NT2/D1 (cell line): ENCODE data around the gene NDUFA8.

Source experiments
- DNase-seq: peaks from one replicate; pipeline ENCODE4 v3.0.0-alpha.2; 2011; ENCODE audit warnings: low read depth, low spot score
- H3K27me3 ChIP-seq: 2 replicates; pipeline ENCODE4 v1.6.0; 2011; ENCODE audit warnings: mild to moderate bottlenecking; ENCODE audit not compliant: insufficient read length, insufficient read depth
- H3K36me3 ChIP-seq: 2 replicates; pipeline ENCODE4 v1.6.1; 2011; ENCODE audit warnings: mild to moderate bottlenecking, low read length, mixed read lengths; ENCODE audit not compliant: insufficient read depth, insufficient read length
- H3K4me1 ChIP-seq: 2 replicates; pipeline ENCODE4 v1.5.1; 2011; ENCODE audit not compliant: insufficient read depth, insufficient read length
- H3K4me3 ChIP-seq: 2 replicates; pipeline ENCODE4 v1.5.1; 2011; ENCODE audit warnings: low read depth; ENCODE audit not compliant: insufficient read length
- H3K9ac ChIP-seq: 2 replicates; pipeline ENCODE4 v1.6.0; 2011; ENCODE audit warnings: low read depth; ENCODE audit not compliant: insufficient read length
- H3K9me3 ChIP-seq: 2 replicates; pipeline ENCODE4 v1.5.1; 2011; ENCODE audit warnings: mild to moderate bottlenecking, low read length; ENCODE audit not compliant: insufficient read depth
- SUZ12 ChIP-seq: IDR thresholded peaks from 2 replicates; pipeline ENCODE4 v1.6.1; 2011; ENCODE audit not compliant: insufficient read length, insufficient read depth; ENCODE audit errors: extremely low read depth
- YY1 ChIP-seq: IDR thresholded peaks from 2 replicates; pipeline ENCODE4 v1.6.1; 2011; ENCODE audit not compliant: insufficient read length, insufficient read depth
- ZNF274 ChIP-seq: IDR thresholded peaks from 2 replicates; pipeline ENCODE4 v1.6.1; 2011; ENCODE audit warnings: mild to moderate bottlenecking, low read depth, low read length

NDUFA8 gene

DNA sequence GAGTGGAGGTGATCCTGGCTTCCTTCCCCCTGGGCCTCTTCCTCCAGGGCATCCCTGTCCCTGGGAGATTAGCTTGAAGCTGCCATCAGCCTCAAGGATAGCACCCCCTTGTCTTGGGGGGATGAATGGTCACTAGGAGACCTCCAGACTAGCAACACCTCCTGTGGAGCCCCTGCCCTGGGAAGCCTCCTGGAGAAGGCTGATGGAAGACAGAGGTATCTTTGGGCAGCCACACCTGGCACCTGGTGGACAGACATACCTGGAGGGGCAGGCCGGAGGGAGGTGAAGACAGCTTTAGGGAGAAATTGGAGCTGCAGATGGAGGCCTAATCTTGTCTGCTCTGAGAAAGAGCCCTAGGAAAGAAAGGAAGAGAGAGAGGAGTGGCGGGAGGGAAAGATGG is 57.4 kb downstream of the NDUFA8 start:
- H3K9ac ChIP-seq: no peak overlapping the region
- peaks cover 10% of the 10 kb centered on the region for H3K27me3 ChIP-seq
- H3K4me1 ChIP-seq: no peaks in the 10 kb centered on the region
- H3K9me3 ChIP-seq: no peaks in the 10 kb centered on the region
- H3K36me3 ChIP-seq: no peaks in the 10 kb centered on the region
- TF ChIP-seq YY1 (no peak), SUZ12 (no peak), ZNF274 (no peak)
- no peak for DNase-seq
- H3K4me3 ChIP-seq: no peak overlapping the region

DNA sequence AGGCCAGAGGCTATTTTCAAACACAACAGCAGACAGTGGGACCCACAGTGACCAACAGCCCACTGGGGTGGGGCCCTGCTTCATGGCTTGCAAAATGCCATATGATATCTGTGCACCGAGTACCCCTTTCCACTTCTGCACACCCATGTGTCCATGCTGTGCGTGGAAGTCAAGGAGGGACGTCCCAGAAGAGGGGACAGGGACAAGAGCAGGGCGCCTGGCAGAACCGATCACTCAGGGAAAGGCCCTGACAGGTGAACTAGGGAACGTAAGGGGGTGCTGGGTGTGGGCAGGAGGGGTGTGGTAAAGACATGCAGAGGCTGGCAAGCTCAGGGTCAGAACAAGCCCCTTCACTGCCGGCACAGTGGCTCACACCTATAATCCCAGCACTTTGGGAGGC is 58.8 kb downstream of the NDUFA8 start:
- peaks cover 10% of the 10 kb centered on the region for H3K27me3 ChIP-seq
- no peak for TF ChIP-seq YY1
- no peak for TF ChIP-seq ZNF274
- TF ChIP-seq SUZ12: no peak
- H3K4me3 ChIP-seq: no peak overlapping the region
- H3K36me3 ChIP-seq: no peaks in the 10 kb centered on the region
- no peak overlapping the region for H3K9ac ChIP-seq
- no peak for DNase-seq
- no peaks in the 10 kb centered on the region for H3K9me3 ChIP-seq
- no peaks in the 10 kb centered on the region for H3K4me1 ChIP-seq

DNA sequence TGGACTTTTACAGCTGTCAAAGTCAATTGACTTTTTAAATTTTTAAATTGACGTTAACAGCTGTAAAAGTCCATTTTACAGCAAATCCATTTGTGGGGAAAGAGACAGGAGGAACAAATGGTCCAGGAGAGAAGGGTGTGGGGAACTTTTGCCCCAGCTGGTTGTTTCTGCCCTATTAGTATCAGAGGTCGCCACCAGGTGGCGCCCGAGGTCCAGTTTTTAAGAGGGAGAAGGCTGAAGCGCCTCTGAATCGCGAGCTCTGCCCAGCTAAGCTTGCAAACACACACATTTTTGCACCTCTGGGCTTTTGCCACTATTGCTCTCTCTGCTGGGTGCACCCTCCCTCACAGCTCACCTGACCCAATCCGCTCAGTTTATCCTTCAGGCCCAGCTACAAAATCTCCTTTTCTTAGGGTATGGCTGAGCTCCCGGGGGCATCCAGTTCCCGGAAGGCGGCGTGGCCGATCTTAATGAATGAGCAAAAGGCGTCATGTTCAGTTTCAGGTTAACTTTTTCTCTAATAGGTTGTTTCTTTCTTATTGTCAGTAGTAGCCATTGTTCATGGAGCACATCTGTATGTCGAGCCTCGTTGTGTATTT is 60.2 kb downstream of the NDUFA8 start:
- H3K36me3 ChIP-seq: no peaks in the 10 kb centered on the region
- peaks cover 19% of the 10 kb centered on the region for H3K27me3 ChIP-seq
- no peak overlapping the region for H3K9ac ChIP-seq
- H3K9me3 ChIP-seq: no peaks in the 10 kb centered on the region
- TF ChIP-seq ZNF274 (no peak), YY1 (no peak), SUZ12 (no peak)
- no peak overlapping the region for H3K4me3 ChIP-seq
- DNase-seq: peak; percentile 77
- no peaks in the 10 kb centered on the region for H3K4me1 ChIP-seq

DNA sequence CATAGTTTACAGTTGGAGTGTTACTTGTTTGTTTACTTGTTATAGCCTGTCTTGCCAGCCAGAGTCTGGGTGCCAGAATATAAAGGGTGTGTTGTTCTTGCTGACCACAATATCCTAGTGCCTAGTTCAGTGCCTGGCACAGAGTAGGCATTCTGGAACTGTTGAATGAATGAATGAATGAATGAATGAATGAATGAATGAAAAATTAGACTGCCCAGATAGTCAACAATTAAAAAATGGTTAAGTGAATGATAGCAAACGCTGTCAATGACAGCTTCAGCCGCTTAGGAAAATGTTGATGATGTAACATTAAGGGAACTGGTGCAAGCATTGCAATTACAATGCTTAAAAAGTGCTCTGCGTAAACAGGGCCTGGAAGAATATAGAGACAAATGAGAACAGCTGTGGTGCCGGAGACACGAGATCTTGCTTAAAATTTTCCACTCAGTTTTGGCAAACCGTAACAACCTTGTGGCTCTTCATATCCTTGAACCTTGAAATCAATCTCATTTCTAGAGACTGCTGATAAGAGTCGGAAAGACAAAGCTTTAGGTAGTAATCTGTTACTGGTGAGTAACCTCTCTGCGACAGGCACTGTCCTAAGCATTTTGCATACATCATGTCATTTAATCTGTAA is 61.8 kb downstream of the NDUFA8 start:
- no peaks in the 10 kb centered on the region for H3K4me1 ChIP-seq
- TF ChIP-seq SUZ12: no peak
- TF ChIP-seq ZNF274: no peak
- no peak for TF ChIP-seq YY1
- H3K9ac ChIP-seq: no peak overlapping the region
- H3K4me3 ChIP-seq: no peak overlapping the region
- DNase-seq: no peak
- peaks cover 34% of the 10 kb centered on the region for H3K27me3 ChIP-seq
- H3K36me3 ChIP-seq: no peaks in the 10 kb centered on the region
- H3K9me3 ChIP-seq: no peaks in the 10 kb centered on the region

DNA sequence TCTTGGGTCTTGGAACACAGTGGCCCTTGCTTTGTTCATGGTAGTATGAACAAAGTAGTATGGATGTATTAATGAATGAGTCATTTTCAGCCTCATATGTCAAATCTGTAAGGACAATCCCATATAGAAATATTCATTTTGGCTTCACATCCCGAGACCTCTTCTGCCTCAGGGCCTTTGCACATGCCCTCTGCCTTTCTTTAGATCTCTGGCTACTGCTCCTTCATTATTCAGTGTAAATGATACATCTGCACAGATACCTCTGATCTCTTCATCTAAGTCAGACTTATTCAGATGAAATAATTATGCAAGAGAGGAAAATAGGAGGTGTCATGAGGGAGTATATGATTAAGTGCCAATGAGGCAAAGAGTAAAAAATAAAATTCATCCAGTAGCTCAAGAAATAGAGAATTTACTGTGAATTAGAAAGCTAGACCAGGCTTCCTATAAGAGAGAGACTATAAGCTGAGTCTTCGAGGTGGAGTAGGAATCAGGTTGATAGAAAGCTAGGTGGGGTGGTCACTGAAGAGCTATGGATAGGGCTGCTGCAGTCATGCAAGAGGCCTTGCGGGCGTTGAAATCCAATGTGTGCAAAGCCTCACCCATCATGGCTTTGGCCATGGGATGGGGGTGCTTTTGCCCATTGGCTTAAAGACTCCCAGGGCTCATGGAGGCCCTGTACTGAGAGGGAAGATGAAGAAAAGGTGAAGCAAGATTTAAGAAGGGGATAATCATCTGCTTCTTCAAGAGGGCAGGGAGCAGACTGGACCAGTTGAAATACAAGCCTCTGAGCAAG is 62.8 kb downstream of the NDUFA8 start:
- no peaks in the 10 kb centered on the region for H3K36me3 ChIP-seq
- no peaks in the 10 kb centered on the region for H3K4me1 ChIP-seq
- H3K27me3 ChIP-seq: peaks cover 44% of the 10 kb centered on the region
- no peak for TF ChIP-seq ZNF274
- TF ChIP-seq SUZ12: no peak
- TF ChIP-seq YY1: no peak
- DNase-seq: no peak
- H3K9me3 ChIP-seq: no peaks in the 10 kb centered on the region
- no peak overlapping the region for H3K9ac ChIP-seq
- no peak overlapping the region for H3K4me3 ChIP-seq

DNA sequence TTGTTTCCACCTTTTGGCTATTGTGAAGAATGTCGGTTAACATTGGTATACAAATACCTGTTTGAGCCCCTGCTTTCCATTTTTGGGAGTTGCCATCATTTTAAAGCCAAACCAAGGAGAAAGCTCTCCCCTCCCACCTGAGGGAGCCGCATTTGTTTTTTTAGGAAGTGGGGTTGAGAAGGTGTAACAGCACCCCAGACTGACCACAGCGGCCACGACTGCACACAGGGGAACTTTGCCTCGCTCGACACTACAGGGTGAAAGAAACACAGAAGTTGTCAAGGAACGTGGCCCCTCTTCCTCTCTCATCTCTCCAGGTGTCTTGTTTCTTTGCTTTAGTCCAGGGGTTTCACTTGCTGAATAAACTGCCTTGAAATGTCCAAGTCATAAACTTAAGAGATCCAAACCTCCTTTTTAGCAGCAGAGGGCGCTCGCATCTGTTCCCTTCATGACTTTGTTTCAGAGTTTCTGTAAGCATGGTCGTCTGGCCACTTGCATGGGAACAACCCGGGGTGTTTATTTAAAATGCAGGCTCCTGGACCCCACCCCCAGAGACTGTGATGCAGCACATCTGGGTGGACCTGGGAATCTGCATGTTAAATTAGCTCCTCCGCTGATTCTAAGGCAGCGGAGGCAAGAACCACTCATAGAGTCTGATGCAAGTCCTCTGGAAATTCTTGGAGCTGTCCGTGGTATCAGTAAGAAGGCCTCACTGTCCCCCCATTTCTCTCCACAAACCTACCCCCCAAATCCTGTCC is 64.4 kb downstream of the NDUFA8 start:
- H3K27me3 ChIP-seq: peaks cover 55% of the 10 kb centered on the region
- no peak overlapping the region for H3K4me3 ChIP-seq
- no peak for TF ChIP-seq YY1
- no peak overlapping the region for H3K9ac ChIP-seq
- peak; percentile 63 for DNase-seq
- H3K9me3 ChIP-seq: no peaks in the 10 kb centered on the region
- no peaks in the 10 kb centered on the region for H3K36me3 ChIP-seq
- H3K4me1 ChIP-seq: no peaks in the 10 kb centered on the region
